Putamen (tissue), 1 donor: ENCODE data around the gene SLC25A33.
"Not testable (repeated sequence)": the region's sequence is repeated elsewhere in the genome, so short reads cannot be mapped to it uniquely, and the experiment has no call there.

ENCODE experiments used
- DNase-seq: peaks from one replicate; pipeline ENCODE4 v3.0.0-alpha.2; 2016; ENCODE audit warnings: low spot score

Gene SLC25A33

DNA sequence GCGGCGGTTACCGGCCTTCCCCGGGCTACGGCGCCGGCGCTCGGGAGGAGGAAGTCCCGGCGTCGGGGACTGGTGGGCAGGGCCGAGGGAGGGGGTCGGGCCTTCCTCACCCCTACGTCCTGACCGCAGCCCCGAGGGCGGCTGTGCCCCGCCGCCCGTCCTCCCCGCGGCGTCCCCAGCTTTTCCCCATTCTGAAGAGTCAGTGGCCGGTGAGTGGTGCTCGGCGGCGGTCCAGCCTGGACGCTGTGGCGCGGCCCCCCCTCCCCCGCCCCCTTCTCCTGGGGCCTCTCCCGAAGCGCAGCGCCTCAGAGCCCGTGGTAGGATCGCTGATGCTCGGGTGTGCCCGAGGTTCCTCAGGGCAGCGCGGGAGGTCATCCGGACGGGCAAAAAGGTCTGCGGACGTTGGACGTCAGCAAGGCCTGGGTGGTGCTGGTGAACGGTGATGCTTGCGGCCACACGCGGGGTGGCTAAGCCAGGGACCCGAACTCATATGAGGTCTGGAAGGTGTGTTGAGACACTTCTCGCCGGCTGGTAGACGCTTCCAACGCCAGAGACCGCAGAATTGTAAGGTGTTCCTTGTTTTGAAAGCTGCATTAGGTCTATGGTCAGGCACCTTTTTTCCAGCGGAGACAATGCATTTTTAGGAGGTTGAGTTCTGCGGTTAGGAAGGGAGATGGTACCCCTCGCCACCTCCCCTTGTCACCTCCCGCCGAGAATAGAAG is 725 bp downstream of the SLC25A33 start:
- peak; percentile 30 for DNase-seq

DNA sequence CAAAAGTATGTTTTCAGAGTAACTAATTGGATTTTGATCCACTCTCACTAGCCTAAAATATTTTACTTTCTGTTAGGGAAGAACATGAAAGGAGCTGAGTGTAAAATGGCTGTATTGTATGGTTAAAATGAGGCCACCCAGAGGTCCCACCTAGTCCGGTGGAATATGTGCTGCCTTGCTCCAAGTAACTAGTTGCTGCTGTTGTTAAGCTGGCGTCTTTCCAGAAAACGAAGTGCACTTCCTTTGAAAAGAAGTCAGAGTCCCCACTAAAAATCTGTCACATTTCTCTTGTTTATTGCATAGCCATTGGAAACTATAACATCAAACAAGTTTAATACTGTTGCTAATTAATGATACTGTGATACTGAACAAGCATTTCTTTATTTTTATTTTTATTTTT is 3.2 kb downstream of the SLC25A33 start:
- DNase-seq = peak; percentile 23

- no peak for DNase-seq
Observed at GRCh38 chr1:9544926-9545325, 5.7 kb downstream of the SLC25A33 start.

DNA sequence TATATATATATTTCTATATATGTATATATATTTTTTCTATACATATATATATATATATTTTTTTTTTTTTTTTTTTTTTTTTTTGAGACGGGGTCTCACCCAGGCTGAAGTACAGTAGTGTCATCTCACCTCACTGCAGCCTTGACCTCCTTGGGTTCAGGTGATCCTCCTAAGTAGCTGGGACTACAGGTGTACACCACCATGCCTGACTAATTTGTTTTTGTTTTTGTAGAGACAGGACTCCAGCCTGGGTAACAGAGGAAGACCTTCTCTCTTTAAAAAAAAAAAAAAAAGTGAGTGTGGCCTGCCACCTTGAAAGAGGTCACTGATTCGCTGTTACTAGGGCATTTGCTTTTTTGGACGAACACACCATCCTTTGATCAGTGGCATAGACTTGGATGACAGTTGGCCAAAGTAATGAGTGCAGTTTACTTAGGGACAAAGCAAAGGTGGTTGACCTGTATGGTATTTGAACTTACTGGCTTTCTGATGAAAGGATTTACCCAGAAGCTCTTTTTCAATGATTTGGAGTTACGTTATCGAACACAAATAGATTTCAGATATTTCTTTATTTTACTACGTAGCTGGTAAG is 10.8 kb downstream of the SLC25A33 start:
- DNase-seq = no peak

DNA sequence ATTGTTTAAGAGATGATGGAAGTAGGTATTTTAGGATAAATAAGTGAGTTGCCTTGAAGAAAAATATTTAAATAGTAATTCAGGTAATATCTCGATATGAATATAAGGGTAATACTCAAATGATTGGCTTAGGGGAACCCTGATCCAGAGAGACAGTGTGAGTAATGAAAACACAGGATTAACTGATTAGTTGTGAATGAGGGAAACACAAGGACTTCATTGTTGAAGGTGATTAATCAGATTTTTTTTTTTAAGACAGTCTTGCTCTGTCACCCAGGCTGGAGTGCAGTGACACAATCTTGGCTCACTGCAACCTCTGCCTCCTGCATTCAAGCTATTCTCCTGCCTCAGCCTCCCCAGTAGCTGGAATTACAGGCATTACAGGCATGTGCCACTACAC is 12.7 kb downstream of the SLC25A33 start:
- no peak for DNase-seq

DNA sequence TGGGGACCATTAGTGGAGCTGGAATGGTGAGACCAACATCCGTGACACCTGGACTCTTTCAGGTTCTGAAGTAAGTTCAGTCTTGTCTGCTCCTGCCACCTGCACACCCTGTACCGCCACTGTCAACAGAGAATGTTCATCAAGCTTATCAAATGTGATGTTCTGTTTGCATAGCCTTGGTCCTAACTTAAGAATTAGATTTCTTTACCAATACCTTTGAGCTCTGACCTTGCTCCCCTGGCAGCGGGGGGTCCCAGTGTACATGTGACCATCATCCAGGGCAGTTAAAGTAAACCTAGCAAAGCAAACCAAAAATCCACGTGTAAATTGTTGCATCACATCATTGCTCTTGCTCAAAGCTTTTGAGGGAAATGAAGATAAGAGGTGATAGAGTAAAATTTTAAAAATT is 14.5 kb downstream of the SLC25A33 start:
- DNase-seq = no peak

GRCh38 chr1:9555942-9556341 is 16.7 kb downstream of the SLC25A33 start:
- no peak for DNase-seq

DNA sequence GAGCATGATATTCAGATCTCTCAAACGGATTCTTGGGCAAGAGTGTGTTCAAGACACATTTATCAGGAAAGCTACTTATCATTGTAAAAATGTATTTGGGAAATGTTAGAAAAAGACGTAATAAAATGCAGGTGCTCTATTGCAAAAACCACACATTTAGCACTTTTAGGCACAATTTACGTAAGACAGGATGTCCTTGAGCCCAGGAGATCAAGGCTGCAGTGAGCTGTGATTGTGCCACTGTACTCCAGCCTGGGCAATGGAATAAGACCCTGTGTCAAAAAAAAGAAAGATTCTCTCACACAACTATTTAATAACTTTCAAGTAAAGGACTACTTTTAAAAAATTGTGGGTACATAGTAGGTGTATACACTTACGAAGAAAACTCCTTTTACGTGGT is 18.4 kb downstream of the SLC25A33 start:
- DNase-seq = no peak

- DNase-seq = no peak
Observed at GRCh38 chr1:9558271-9558945, 19.1 kb downstream of the SLC25A33 start.

DNA sequence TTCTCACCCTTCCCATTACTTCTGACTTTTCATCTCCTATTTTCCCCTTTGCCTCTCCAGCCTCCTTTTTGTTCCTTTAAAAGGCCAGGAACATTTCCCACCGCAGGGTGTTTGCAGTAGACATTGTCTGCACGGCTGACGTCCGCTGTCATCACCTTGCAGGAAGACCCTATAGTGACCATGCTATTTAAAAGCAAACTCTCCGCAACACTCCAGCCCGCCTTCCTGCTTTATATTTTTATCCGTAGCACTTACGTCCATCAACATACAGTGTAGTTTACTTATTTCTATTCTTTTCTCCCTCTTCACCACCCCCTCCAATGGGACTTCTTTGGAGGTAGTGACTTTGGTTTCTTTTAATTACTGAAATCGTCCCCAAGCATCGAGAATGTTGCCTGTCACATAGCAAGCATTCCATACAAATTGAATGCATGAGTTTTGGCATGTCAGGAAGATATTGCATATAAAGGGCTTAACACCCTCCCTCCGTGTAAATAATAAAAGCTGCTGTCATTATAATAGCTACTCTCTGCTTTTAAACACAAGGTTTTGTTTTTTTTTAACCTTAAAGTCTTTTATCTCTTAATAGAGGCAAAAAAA is 19.8 kb downstream of the SLC25A33 start:
- DNase-seq = no peak

GRCh38 chr1:9559673-9560072 is 20.4 kb downstream of the SLC25A33 start:
- DNase-seq = no peak

DNA sequence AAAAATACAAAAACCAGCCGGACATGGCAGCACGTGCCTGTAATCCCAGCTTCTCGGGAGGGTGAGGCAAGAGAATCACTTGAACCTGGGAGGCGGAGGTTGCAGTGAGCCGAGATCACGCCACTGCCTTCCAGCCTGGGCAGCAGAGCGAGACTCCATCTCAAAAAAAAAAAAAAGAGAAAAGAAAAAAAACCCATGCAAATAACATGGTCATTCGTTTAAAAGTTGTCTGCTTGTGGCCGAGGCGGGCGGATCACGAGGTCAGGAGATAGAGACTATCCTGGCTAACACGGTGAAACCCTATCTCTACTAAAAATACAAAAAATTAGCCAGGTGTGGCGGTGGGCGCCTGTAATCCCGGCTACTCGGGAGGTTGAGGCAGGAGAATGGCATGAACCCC is 20.8 kb downstream of the SLC25A33 start:
- not testable (repeated sequence) for DNase-seq

GRCh38 chr1:9561429-9561828 is 22.2 kb downstream of the SLC25A33 start:
- peak; percentile 79 for DNase-seq

GRCh38 chr1:9569267-9569666 is 30.0 kb downstream of the SLC25A33 start:
- no peak for DNase-seq

DNA sequence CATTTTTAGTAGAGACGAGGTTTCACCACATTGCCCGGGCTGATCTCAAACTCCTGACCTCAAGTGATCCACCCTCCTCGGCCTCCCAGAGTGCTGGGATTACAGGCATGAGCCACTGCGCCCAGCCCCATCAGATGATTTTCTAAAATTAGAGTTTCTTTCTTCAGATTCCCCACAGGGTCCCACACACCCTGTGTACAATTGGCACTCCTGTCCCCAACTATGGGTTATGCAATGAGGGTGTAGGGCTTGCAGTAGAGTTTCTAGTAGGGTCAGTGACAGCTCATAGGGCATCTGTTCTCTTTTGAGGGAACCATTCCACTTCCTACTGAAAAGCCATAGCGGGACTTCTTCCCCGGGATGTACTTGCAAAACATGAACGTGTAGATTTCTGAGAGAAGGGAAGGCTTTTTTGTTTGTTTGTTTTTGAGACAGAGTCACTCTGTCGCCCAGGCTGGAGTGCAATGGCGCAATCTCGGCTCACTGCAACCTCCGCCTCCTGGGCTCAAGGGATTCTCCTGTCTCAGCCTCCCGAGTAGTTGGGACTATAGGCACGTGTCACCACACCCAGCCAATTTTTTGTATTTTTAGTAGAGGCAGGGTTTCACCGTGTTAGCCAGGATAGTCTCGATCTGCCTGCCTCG is 31.7 kb downstream of the SLC25A33 start:
- not testable (repeated sequence) for DNase-seq

- no peak for DNase-seq
Observed at GRCh38 chr1:9573723-9574122, 34.5 kb downstream of the SLC25A33 start.

GRCh38 chr1:9575486-9575885 is 36.2 kb downstream of the SLC25A33 start:
- no peak for DNase-seq

DNA sequence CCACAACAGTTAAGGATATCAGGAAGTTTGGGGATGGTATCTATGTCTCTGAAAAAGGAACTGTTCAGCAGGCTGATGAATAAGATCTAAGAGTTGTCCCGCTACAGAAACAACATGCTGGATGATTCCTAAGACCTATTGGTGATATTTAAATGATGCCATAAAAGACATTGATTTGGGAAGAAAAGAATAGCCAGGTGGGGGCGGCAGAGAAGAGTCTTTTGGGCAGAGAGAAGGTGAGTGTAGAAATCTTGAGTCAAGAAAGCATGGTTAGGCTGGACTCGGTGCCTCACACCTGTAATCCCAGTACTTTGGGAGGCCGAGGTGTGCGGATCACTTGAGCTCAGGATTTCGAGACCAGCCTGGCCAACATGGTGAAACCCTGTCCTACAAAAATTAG is 37.6 kb downstream of the SLC25A33 start:
- DNase-seq = no peak

GRCh38 chr1:9577423-9577822 is 38.2 kb downstream of the SLC25A33 start:
- DNase-seq = no peak

DNA sequence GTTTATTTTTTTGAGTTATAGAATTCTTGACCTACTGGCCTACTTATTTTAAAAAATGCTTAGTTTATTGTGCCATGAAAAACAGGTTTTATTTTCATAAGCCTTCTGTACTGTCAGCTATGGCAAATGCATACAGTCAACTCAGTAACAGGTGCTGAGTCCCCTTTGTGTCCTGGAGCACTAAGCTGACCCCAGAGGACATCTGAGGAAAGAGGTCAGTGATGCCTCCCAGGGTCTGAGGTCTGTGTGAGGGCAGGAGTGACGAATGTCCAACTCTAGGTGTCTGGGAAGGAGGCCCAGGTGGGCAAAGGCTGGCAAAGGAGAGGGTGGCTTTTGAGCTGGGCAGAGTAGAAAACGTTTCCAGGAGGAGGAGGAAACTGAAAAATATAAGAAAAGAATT is 41.7 kb downstream of the SLC25A33 start:
- DNase-seq = no peak

DNA sequence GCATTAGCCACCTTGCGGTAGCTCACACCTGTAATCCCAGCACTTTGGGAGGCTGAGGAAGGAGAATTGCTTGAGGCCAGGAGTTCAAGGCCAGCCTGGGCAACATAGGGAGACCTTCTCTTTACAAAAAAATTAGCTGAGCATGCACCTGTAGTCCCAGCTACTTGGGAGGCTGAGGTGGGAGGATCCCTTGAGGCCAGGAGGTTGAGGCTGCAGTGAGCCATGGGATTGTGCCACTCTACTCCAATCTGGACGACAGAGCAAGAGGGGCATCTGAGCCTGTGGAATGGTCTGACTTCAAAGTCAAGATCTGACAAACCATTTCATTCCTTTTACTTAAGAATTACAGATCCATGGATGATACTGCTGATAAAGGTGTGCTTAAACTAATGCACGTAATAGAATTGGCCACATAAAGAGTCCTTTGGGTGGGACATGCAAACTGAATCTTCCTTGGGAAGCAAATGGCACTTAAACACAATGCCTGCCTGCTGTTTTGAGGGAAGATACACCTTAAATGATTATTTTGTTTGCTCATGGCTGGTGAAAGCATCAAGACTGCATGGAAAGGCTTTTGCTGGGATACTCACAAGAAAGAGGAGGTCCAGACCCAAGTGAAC is 47.0 kb downstream of the SLC25A33 start:
- DNase-seq = no peak

GRCh38 chr1:9588551-9589143 is 49.4 kb downstream of the SLC25A33 start, which contains the start of gene TMEM201:
Gene TMEM201, plus strand, starts transcription at chr1:9588911. Its CDS starts 20 bp downstream, at chr1:9588931.
- DNase-seq = peak; percentile 93
